ENCODE results near the gene PTPRR.

Gene PTPRR

DNA sequence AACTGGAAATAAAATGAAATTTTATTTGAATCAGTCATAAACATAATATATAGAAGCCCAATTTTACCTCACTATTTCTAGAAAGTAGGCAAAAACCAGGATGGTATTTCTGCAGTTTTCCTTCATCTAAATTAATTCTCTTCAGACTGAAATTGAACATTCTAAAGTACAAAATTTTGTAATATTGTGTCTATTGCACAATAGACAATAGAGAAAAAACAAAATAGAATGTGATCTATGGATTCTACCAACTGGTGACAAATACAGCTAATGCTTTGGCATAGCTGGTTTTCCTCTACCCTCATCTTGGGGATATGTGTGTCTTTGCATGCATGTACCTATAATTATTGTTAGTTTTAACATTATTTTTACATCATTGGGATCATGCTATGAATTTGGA, 8.5 kb upstream of the PTPRR start:
- no peak for DNase-seq (ENCODE audit: extremely low read depth, low read depth)
- TF ChIP-seq, protein P1, sequence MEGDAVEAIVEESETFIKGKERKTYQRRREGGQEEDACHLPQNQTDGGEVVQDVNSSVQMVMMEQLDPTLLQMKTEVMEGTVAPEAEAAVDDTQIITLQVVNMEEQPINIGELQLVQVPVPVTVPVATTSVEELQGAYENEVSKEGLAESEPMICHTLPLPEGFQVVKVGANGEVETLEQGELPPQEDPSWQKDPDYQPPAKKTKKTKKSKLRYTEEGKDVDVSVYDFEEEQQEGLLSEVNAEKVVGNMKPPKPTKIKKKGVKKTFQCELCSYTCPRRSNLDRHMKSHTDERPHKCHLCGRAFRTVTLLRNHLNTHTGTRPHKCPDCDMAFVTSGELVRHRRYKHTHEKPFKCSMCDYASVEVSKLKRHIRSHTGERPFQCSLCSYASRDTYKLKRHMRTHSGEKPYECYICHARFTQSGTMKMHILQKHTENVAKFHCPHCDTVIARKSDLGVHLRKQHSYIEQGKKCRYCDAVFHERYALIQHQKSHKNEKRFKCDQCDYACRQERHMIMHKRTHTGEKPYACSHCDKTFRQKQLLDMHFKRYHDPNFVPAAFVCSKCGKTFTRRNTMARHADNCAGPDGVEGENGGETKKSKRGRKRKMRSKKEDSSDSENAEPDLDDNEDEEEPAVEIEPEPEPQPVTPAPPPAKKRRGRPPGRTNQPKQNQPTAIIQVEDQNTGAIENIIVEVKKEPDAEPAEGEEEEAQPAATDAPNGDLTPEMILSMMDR (IDR thresholded peaks at IDR 0.05; ENCODE audit: low read depth, low read length): no peak

DNA sequence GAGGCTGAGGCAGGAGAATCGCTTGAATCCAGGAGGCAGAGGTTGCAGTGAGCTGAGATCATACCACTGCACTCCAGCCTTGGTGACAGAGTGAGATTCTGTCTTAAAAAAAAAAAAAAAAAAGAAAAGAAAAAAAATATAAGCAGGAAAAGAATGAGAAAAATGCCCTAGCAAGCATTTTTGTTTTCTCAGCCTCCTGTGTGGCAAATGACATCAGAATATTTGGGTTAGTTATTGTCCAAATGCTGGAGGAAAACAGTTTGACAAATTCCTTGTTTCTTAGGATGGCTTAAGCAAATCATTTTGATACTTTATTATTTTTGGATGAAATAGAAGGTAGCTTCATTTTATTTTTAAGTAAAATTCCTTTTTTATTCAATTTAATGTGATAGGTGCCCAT, 7.5 kb upstream of the PTPRR start:
- DNase-seq (ENCODE audit: extremely low read depth, low read depth): no peak
- TF ChIP-seq, protein P1 (IDR thresholded peaks at IDR 0.05; ENCODE audit: low read depth, low read length): no peak

DNA sequence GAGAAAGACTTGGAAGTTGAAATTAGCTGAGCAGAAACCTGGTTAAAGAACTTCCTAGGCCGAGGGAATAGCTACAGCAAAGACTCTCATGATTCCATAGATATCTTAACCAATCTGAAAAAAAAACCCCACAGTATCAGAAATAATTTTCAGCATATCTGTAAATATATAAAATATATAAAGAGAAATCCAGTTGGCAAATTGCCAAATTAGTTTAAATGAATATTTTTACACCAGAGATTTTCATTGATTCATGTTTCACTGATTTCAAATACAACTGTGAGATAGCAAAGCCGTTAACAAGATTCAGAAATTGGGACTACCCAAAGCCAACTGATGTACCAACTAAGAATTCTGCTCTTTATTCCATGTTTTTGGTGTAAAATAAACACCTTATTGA, 6.8 kb upstream of the PTPRR start:
- DNase-seq (ENCODE audit: extremely low read depth, low read depth): no peak

DNA sequence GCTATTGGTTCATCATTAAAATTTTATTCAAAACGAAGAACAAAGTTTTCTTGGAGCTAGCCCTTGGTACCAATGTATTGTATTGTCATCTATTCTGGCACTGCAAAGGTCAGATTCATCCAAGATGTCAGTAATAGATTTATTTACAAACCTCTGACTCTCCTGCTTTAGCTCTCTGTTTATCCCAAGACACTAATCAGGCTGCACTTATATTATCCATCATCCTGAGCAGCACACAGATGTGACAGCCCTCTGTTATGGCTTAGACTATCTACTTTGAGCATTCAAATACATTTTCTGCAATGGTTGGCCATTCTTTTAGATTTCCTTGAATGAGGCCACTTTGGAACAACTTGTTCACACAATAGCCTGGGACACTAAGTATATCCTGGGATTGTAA, 5.0 kb upstream of the PTPRR start:
- TF ChIP-seq, protein P1 (IDR thresholded peaks at IDR 0.05; ENCODE audit: low read depth, low read length): no peak
- no peak for DNase-seq (ENCODE audit: extremely low read depth, low read depth)

More for the DNA sequence above, 6.8 kb upstream of the PTPRR start:
- TF ChIP-seq, protein P1 (IDR thresholded peaks at IDR 0.05; ENCODE audit: low read depth, low read length): no peak

DNA sequence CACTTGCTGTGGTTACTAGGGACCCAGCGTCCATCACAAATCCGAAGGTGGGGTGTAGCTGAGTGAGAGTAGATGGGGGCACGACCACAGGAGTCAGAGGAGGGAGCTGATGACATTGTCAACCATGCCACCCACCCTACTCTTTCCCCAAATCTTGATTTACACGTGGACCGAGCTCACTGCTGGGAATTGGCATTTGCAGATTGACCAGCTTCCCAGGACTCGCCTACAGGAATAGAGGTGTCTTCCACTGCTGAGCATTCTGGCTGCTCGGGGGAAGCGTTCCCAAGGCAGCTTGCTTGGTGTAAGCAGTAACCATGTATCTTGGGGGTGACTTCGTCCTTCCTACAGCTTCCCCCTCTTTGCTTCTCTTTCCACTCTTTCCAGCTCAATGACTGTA, 353 bp upstream of the PTPRR start:
- TF ChIP-seq, protein P1 (IDR thresholded peaks at IDR 0.05; ENCODE audit: low read depth, low read length): no peak
- DNase-seq (ENCODE audit: extremely low read depth, low read depth): no peak

DNA sequence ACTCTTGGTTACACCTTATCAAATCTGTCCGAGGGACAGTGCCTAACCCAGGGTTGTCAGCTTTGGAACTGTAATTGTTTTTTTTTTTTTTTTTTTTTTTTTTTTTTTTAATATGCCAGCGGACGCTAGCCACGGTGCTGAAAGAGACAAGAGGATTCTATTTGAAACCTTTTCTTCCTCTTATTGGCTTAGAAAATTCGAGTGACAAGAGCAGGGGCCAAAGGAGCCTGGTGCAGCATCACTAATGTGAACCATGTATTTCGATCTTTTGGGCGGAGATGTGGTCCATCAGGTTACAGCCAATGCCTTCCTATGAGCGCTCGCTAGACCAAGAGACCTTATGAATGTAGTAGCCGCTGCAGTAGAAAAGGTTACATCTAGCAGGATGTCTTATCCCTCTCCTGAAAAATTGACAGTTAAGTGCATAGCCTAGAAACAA, 922 bp downstream of the PTPRR start:
- TF ChIP-seq, protein P1 (IDR thresholded peaks at IDR 0.05; ENCODE audit: low read depth, low read length): no peak

DNA sequence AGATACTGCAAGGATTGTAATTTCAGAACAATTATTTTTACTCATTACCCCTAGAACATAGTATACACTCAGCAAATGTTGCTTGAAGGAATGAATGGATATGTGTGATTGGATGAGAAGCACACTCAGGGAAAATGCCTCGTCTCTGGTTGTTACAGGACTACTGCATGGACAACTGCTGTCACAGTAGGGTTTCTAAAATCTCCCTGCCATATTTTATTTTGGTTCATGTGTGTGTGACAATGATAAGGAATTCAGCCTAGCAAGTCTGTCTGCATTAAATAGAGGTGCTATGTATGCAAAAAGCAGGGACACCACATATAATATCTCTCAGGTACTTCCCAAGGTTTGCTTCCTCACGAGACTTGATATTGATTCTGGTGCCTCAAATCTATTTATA, 1.4 kb downstream of the PTPRR start:
- TF ChIP-seq, protein P1 (IDR thresholded peaks at IDR 0.05; ENCODE audit: low read depth, low read length): no peak
- DNase-seq (ENCODE audit: extremely low read depth, low read depth): no peak

More for the DNA sequence above, 922 bp downstream of the PTPRR start:
- DNase-seq (ENCODE audit: extremely low read depth, low read depth): no peak

All from AG09319 (cell line).